Measurements from ENCODE around the gene PCSK4.
A peak's percentile ranks its signal among the peaks of the same experiment; 100 is the strongest.

Gene PCSK4

DNA sequence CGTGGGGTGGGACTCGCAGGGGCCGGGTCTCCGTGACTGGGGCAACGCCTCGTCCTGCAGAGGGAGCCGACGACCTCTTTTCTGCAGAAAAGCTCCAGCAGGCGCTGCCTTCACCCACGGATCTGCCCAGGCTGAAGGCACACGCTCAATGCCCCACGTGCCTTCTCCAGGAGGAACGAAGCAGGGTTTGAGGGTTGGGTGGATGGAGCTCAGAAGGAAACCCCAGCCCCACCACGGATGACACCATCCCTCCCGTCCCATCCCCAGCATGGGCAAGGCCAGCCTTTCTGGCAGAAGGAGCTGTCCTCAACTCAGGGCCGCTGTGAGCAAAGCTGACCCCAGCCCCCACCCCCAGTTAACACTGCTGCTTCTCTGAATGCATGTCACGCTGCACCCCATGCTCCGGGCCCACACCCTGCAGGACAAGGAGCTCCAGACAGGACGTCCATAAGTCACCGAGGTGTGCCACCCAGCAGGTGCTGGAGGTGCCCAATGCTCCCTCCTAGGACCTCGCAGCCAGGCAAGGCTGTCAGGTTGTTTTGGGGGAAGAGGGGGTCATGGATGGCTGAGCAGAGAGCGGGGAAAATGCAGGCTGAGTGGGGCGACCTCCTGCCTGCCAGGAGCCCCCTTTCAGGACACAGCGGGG is 18.5 kb downstream of the PCSK4 start:
- H3K4me3 ChIP-seq (ENCODE audit: low read depth, low read length): no peak overlapping the region
- no peaks in the 10 kb centered on the region for H3K27me3 ChIP-seq
- peaks cover 8% of the 10 kb centered on the region for H3K36me3 ChIP-seq
- no peak for DNase-seq
- H3K9me3 ChIP-seq: no peaks in the 10 kb centered on the region
- peak; percentile 20; the same call in 1 of the 2 replicates for TF ChIP-seq CTCF (IDR thresholded peaks at IDR 0.05; ENCODE audit: low read depth, low read length)
- peaks cover 14% of the 10 kb centered on the region for H3K4me1 ChIP-seq

DNA sequence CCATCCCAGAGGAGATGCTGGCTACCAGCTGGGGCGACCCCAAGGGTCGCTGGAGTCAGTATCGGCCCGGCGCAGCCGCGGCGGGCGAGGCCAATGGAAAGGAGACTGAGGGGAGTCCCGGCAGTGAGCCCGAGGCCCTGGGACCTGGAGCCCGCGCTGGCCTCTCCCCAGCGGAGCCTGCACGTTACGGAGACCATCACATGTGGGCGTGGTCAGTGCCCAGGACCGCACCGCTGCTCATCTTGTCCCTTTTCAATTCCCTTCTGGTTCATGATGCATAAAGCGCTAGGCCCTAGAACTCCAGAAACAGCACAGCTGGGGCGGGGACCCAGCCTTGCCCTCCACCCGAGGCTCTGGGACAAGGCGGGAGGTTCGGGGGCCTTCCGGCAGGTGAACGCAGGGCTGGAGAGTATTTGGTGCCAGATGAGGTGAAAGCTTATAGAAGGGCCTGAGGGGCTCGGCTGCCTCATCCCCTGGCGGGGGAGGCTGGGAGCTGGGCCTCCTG is 19.1 kb downstream of the PCSK4 start:
- no peak for TF ChIP-seq CTCF (IDR thresholded peaks at IDR 0.05; ENCODE audit: low read depth, low read length)
- H3K27me3 ChIP-seq: no peaks in the 10 kb centered on the region
- H3K4me1 ChIP-seq: peaks cover 14% of the 10 kb centered on the region
- peaks cover 8% of the 10 kb centered on the region for H3K36me3 ChIP-seq
- DNase-seq: no peak
- H3K4me3 ChIP-seq (ENCODE audit: low read depth, low read length): no peak overlapping the region
- H3K9me3 ChIP-seq: no peaks in the 10 kb centered on the region

DNA sequence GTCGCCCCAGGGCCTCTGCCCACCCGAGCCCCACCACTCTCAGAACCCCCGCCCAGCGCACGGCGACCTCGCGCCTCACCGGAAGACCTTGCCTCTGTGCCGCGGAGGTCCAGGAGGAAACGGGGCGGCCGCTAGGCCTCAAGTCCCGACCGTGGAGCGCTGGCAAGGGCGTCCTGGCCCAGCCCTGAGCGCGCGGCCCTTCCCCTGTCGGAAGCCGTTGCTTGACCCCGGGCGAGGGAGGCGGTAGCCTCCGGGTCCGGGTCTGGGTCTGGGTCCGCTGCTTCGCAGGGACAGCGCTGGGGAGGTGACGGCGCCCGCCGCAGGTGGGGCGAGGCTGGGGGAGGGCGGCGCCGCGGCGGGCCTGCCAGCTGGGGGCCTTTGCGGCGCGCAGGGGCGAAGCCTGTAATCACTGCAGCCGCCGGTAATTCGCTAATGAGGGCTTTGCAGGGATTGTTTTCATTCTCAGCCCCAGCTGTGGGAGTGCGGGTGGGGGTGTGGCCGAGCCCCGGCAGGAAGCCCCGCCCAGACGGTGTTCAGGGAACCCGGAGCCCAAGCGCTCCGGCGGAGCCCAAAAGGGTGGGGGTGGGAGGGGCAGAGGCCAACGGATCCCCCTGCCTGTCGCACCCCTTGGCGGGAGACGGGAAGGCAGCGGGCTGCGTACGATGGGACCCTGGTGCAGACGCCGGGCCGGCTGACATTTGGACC is 19.7 kb downstream of the PCSK4 start:
- TF ChIP-seq CTCF (IDR thresholded peaks at IDR 0.05; ENCODE audit: low read depth, low read length): no peak
- Histone ChIP-seq H3K4me3 (ENCODE audit: low read depth, low read length) (no peak overlapping the region), H3K36me3 (peaks cover 11% of the 10 kb centered on the region), H3K9me3 (no peaks in the 10 kb centered on the region), H3K4me1 (peaks cover 14% of the 10 kb centered on the region), H3K27me3 (no peaks in the 10 kb centered on the region)
- no peak for DNase-seq

DNA sequence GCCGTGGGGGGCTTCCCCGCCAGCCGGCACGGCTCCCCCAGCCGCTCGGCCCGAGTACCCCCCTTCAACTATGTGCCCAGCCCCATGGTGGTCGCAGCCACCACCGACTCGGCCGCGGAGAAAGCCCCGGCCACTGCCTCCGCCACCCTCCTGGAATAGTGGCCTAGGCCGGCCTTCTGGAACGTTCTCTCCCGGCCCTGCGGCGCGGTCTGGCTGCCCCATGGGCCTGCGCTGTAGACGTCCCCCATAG is 20.2 kb downstream of the PCSK4 start:
- Histone ChIP-seq H3K9me3 (no peaks in the 10 kb centered on the region), H3K4me3 (ENCODE audit: low read depth, low read length) (no peak overlapping the region), H3K27me3 (no peaks in the 10 kb centered on the region), H3K36me3 (peaks cover 15% of the 10 kb centered on the region), H3K4me1 (peaks cover 14% of the 10 kb centered on the region)
- DNase-seq: no peak
- no peak for TF ChIP-seq CTCF (IDR thresholded peaks at IDR 0.05; ENCODE audit: low read depth, low read length)

- no peak for TF ChIP-seq CTCF (IDR thresholded peaks at IDR 0.05; ENCODE audit: low read depth, low read length)
- Histone ChIP-seq H3K36me3 (peaks cover 15% of the 10 kb centered on the region), H3K4me1 (peaks cover 14% of the 10 kb centered on the region), H3K4me3 (ENCODE audit: low read depth, low read length) (no peak overlapping the region), H3K27me3 (no peaks in the 10 kb centered on the region), H3K9me3 (no peaks in the 10 kb centered on the region)
- no peak for DNase-seq
Observed at GRCh38 chr19:1469255-1470054, 20.7 kb downstream of the PCSK4 start.
